ENCODE data around the gene ZNF627. TPM values are rescaled to one million over a fixed set of nuclear protein-coding genes. Genes with fewer than 3 reads are reported as not detected.

Gene ZNF627
- total and polyA plus RNA-seq, 2 of the 8 experiments (the other 6 are each of a cell fraction or from before 2014, with no cell fraction given), result 7.2 to 13.7 TPM

DNA sequence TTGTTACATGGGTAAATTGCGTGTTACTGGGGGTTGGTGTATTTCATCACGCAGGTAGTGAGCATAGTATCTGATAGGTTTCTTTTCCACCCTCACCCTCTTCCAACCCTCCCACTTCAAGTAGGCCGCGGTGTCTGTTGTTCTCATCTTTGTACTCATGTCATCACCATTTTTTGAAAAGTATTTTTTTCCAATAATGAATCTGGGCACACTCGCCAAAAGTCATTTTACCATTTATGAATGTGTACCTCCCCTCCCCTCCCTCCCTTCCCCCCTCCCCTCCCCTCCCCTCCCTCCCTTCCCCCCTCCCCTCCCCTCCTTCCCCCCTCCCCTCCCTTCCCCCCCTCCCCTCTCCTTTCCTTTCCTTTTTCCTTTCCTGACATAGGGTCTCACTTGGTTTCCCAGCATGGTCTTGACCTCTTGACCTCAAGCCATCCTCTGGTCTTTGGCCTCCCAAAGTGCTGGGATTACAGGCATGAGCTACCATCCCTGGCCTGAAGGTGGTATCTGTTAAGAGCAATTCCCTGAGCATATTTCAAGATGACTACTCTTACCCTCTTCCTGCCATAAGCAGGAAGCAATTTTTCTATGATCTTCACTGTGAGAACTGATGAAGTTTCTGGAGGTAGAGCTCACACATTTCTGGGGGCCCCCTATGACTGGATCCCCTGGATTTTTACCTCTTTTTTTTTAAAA is 15.7 kb downstream of the ZNF627 start:
- H4K8ac ChIP-seq (ENCODE audit: extremely low read depth, insufficient read depth, low read length), result no peak overlapping the region
- H3K4me3 ChIP-seq (ENCODE audit: extremely low read depth in 1 of 4, insufficient read depth in 2 of 4, low read depth in 3 of 4, low read length in 4 of 4), result no peak overlapping the region
- no peak overlapping the region for H2BK12ac ChIP-seq (ENCODE audit: low read depth, low read length)
- no peak overlapping the region for H3K14ac ChIP-seq (ENCODE audit: insufficient read length)
- no peaks in the 10 kb centered on the region for H3K4me1 ChIP-seq (replicated peaks in 1 of 4; ENCODE audit: control insufficient read depth in 3 of 4, insufficient read depth in 4 of 4, low read length in 3 of 4)
- no peaks in the 10 kb centered on the region for H3K27me3 ChIP-seq (replicated peaks in 1 of 4; ENCODE audit: control insufficient read depth in 3 of 4, extremely low read depth in 1 of 4, insufficient read depth in 3 of 4, low read length in 3 of 4)
- no peak overlapping the region for H2BK120ac ChIP-seq (replicated peaks; ENCODE audit: low read depth, low read length)
- peaks cover 2% of the 10 kb centered on the region; the same call in 1 of the 2 replicates for H3K79me1 ChIP-seq (ENCODE audit: low read depth, low read length)
- no peak for DNase-seq (ENCODE audit: low read depth in 1 of 2, low spot score in 2 of 2)
- H2AK5ac ChIP-seq (ENCODE audit: low read depth, low read length), result no peak overlapping the region
- no peaks in the 10 kb centered on the region for H4K20me1 ChIP-seq (replicated peaks in 1 of 2; ENCODE audit: control insufficient read depth in 1 of 2, insufficient read depth in 2 of 2, low read length in 2 of 2)
- H3K9me3 ChIP-seq (ENCODE audit: insufficient read depth in 2 of 2, low read depth in 1 of 2, low read length in 1 of 2), result peaks cover 23 to 31% of the 10 kb centered on the region in 2 experiments
- FAIRE-seq, result peak; percentile 73
- 96% methylated on average over 5 of the region's 5 CpGs; no CpG with 5 or more reads in 1 of the 2 experiments for WGBS, 2 experiments (ENCODE audit: extremely low coverage in 1 of 2, insufficient coverage in 1 of 2, insufficient read length in 1 of 2, insufficient replicate concordance in 2 of 2, low coverage in 1 of 2, low lambda C conversion rate in 2 of 2, missing lambda C conversion rate in 1 of 2)
- no peak overlapping the region for H3K56ac ChIP-seq (replicated peaks; ENCODE audit: insufficient read length, low read depth, low read length)
- H3K4ac ChIP-seq (replicated peaks; ENCODE audit: insufficient read length, low read depth, low read length), result no peak overlapping the region
- H3K23ac ChIP-seq (ENCODE audit: insufficient read length), result no peak overlapping the region
- no peak overlapping the region for H4K5ac ChIP-seq (ENCODE audit: insufficient read length, low read depth, low read length)
- H3K36me3 ChIP-seq (ENCODE audit: control insufficient read depth in 2 of 4, insufficient read depth in 4 of 4, low read length in 3 of 4), result peaks cover 13 to 44% (median 30%) of the 10 kb centered on the region in 4 experiments
- no peak overlapping the region for H3K9ac ChIP-seq (replicated peaks in 1 of 4; ENCODE audit: extremely low read depth in 1 of 4, low read depth in 3 of 4, low read length in 3 of 4)
- POLR2A ChIA-PET (ENCODE audit: partially characterized antibody), result interaction anchor here (0.5 to 1.9 kb wide), 6 partner anchors 10 to 210 kb away, joined by 3 to 9 read pairs (median 4); no protein-coding TSS in a partner anchor
- H2BK20ac ChIP-seq (ENCODE audit: low read length), result no peak overlapping the region
- no peak overlapping the region for H2BK5ac ChIP-seq (ENCODE audit: low read depth, low read length)
- no peak overlapping the region for H3K27ac ChIP-seq (ENCODE audit: low read depth, low read length)
- H3K18ac ChIP-seq (ENCODE audit: extremely low read depth, low read length), result no peak overlapping the region
- CTCF ChIA-PET (ENCODE audit: partially characterized antibody), result interaction anchor here (0.6 to 1.3 kb wide), 7 partner anchors 8 to 113 kb away, joined by 3 to 7 read pairs (median 3); no protein-coding TSS in a partner anchor
- TF ChIP-seq, protein P1, sequence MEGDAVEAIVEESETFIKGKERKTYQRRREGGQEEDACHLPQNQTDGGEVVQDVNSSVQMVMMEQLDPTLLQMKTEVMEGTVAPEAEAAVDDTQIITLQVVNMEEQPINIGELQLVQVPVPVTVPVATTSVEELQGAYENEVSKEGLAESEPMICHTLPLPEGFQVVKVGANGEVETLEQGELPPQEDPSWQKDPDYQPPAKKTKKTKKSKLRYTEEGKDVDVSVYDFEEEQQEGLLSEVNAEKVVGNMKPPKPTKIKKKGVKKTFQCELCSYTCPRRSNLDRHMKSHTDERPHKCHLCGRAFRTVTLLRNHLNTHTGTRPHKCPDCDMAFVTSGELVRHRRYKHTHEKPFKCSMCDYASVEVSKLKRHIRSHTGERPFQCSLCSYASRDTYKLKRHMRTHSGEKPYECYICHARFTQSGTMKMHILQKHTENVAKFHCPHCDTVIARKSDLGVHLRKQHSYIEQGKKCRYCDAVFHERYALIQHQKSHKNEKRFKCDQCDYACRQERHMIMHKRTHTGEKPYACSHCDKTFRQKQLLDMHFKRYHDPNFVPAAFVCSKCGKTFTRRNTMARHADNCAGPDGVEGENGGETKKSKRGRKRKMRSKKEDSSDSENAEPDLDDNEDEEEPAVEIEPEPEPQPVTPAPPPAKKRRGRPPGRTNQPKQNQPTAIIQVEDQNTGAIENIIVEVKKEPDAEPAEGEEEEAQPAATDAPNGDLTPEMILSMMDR (IDR thresholded peaks at IDR 0.05; ENCODE audit: control extremely low read depth in 1 of 3, insufficient read depth in 1 of 3, low read depth in 1 of 3, low read length in 3 of 3), result peak in 2 of 3 experiments; percentile 8 to 33; a peak in 1 of 4 replicates
- no peak for TF ChIP-seq HDAC6 (IDR thresholded peaks at IDR 0.05; ENCODE audit: low read depth, low read length)
- no peaks in the 10 kb centered on the region for H3K23me2 ChIP-seq (ENCODE audit: low read depth, low read length)
- peaks cover 0 to 45% of the 10 kb centered on the region in 2 experiments; a peak in 2 of 4 replicates for H3K79me2 ChIP-seq (ENCODE audit: control insufficient read depth in 1 of 2, insufficient read depth in 2 of 2, low read length in 2 of 2)
- no peak overlapping the region for H3K4me2 ChIP-seq (ENCODE audit: insufficient read depth in 1 of 2, low read depth in 2 of 2, low read length in 2 of 2)
- no peak overlapping the region for H2AFZ ChIP-seq (ENCODE audit: low read length)
- H2BK15ac ChIP-seq (ENCODE audit: low read length), result no peak overlapping the region
- H4K91ac ChIP-seq (replicated peaks; ENCODE audit: insufficient read length, low read length), result no peak overlapping the region
